T-helper 1 cell (primary cell): ENCODE results near the gene SLC22A5.

Experiments
- DNase-seq, 5 donors: peaks; one replicate each; pipeline ENCODE4 v3.0.0-alpha.2; 2012 to 2020

Gene SLC22A5

DNA sequence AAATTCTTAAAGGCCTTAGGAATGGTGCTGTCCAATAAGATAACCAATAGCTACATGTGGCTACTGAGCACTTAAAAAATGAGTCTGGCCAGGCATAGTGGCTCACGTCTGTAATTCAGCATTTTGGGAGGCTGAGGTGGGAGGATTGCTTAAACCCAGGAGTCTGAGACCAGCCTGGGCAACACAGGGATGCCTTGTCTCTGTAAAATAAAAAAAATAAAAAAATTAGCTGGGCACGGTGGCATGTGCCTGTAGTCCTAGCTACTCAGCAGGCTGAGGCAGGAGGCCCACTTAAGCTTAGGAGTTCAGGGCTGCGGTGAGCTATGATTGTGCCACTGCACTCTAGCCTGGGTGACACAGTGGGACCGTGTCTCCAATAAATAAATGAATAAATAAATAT lies 1.3 kb upstream of the SLC22A5 start:
- DNase-seq, result no peak

DNA sequence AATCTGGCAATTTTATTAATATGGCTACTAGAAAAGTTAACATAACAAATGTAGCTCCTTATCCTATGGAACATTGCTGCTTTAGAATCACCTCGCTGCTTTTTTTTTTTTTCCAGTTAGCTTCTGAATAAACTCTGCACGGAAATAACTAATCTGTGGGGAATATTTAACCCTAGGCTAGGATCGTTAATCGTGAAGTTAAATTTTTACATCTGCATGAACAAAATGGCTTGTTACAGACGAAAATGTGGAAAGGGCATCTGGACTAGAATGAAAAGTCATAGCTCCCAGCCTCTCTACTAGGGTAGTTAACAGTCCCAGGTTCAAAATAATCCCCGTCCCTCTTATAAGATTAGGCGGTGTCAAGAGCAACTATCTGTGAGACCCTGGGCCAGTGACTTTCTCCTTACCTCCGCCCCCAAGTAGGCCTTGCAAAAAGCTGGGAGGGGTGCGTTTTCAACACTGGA lies 470 bp upstream of the SLC22A5 start:
- DNase-seq, result no peak

DNA sequence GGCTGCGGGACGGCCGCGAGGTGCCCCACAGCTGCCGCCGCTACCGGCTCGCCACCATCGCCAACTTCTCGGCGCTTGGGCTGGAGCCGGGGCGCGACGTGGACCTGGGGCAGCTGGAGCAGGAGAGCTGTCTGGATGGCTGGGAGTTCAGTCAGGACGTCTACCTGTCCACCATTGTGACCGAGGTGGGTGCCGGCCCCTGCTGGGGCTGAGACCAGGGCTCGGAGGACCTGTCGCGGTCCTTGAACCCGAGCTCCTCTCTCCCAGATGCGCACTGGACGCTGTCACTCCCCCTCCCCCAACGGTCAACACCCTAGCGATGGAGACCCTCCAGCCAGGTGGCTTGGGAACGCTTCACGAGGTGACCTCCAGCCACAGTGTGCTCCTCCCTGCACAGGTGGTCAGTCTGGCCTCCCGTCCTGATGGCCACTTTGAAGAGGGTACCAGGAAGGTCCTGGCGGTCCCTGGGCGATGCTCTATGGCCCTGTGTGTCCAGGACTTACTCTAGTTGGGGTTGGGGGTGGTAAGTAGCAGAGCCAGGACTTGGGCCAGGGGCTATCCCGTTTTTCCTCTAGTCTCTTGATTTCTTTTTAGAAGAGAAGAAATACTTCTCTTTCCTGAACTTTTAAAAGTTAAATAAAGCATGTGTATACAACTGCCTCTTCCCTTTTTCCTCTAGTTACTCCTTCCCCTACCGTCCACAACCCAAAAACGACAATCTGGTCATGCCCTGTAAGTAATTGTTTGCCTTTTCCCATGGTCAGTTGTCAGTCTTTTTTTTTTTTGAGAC lies 866 bp downstream of the SLC22A5 start:
- no peak for DNase-seq

DNA sequence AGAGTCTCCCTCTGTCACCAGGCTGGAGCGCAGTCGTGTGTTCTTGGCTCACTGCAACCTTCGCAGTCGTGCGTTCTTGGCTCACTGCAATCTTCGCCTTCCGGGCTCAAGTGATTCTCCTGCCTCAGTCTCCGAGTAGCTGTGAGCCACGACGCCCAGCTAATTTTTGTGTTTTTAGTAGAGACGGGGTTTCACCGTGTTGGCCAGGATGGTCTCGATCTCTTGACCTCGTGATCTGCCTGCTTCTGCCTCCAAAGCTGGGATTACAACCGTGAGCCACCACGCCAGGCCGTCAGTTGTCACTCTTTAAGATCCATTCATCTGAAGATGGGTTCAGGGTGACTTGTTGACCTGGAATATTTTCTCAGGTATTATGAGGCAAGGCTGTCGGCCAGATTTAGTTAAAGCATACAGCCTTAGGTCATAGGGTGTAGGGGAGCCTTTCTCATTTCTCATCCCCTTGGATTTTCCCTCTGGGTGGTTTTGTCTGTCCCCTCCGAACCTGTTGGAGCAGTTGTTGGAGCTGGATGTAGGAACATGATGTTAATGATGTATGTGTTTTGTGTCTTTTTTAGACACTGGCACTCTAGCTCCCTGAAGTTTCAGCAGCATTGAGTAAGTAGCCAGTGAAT lies 1.6 kb downstream of the SLC22A5 start:
- DNase-seq, result no peak

DNA sequence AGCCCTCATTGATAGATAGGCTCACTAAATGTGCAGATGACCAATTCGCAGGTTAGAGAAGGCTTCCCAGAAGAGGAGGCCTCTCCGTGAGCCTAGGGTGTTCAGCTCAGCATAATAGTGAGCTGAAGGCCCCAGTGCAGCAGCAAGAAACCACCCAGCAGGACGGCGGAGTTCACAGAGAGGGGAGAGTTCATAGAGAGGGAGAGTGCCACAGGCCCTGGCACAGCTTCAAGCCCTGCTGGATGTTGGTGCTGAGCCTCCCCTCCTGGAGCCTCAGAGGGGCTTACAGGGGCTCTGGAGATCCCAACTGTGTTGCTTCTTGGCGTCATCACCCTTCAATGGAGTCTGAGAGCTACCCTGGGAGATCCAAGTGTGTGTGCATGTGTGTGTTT lies 2.1 kb downstream of the SLC22A5 start:
- DNase-seq, result no peak

DNA sequence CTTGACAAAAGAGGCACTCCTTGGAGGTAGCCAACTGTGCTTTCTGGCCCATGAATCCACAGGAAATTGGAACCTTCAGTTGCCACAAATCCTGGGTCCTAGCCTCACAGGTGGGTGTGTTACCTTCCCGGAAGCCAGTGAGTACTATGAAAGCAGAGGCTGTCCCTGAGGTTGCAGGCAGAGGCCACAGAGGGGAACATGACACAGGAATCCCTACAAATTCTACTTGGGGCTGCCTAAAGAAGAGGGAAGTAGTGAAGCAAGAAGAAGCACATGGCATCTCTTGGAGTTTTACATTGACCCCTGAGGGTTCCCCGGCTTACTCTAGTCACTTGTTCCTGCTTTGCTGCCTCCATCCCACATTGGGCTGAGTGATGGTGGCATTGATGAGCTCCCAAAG lies 2.6 kb downstream of the SLC22A5 start:
- no peak for DNase-seq

DNA sequence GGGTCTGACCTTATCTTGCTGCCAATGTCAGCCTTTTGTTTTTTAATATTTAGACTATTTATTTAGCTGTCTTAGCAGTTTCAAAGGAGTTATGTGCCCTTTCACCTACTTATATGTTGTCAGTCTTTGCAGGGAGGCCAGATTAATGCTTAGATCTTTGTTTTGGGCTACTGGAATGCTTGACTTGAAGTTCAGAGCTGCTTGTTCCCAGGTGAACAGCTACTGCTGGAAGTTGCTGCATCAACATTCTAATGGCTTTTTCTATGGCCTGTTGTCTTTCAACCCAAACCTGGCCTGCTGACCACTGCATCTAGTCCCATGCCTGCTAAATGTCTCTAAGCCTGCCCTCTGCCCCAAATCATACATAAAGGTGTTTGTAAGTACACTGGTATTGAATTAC lies 3.0 kb downstream of the SLC22A5 start:
- DNase-seq, result no peak

DNA sequence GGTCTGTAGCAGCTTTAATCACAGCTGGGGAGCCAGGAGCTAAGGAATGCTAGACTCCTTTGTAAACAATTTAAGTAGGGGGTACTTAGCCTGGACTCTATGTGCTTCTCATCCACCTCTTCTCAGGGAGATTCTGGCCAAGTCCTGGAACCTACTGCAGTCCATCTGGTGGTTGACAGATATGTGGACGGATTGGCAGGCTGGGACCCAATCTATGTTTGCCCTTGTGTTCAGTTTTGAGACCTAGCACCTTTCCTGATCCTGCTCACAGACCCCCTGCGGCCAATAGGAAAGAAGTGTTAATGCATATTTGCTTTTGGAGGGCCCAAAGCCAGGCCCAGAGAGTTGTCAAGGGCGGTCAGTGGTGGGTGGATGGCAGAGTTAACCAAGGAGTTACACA lies 6.4 kb downstream of the SLC22A5 start:
- no peak for DNase-seq

DNA sequence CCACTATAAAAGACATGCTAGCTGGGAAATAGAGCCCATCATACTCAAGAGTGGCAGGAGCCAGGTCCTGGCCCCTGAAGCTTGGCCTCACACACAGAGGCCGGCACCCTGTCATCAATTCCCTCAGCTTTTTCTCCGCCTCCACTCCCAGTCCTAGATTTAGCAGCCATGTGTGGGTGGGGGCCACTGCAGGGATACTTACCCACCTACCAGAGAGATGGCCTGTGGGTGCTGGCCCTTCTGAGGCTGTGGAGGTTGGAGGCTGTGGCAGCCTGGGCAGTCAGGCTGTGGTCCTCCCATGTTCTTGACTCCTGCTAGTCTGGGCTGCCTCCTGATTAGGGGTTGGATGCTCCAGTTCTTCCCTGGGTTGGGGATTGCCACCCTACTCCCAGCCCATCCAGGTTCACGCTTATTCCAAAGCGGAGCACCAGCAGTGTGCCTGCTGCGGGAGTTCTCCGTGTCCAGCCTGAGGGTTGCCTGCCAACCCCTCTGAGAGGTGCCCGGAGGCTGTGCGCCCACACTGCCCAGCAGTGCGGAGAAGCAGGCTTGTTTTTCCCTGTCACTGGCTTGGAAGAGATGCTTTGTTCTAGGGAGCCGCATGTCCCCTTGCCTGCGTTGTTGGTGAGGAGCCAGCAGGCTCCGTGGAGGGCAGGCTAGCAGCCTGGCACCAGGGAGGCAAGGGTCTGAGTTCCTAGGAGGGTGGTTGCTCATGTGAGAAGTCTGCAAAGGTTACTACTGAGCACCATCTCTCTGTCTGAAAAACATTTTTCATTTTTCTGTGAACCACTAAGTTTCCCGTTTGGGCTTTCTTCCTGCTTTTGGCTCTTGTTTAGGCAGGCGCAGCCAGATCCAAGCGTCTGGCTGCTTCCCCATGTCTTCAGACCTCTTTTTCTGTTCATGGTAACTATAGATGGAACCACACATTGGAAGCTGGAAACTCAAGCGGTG lies 7.5 kb downstream of the SLC22A5 start:
- no peak for DNase-seq

DNA sequence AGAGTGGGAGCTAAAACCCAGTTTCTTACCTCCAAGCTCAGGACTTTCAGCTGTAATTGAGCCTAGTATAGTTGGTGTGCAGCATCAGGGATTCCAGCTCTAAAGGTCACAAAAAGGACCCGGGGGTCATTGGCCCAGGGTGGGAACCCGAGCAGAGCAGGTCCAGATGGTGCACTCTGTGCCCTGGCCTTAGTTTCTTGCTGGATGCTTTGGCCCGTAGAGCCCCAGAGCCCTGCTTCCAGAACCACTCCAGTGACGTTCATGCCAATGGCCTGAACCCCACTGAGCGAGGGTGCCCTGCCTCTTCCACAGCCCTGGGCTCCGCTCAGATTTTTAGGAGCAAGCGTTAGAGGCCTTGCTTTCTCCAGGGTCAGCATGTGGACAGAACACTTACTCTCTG lies 8.2 kb downstream of the SLC22A5 start:
- DNase-seq, result no peak

DNA sequence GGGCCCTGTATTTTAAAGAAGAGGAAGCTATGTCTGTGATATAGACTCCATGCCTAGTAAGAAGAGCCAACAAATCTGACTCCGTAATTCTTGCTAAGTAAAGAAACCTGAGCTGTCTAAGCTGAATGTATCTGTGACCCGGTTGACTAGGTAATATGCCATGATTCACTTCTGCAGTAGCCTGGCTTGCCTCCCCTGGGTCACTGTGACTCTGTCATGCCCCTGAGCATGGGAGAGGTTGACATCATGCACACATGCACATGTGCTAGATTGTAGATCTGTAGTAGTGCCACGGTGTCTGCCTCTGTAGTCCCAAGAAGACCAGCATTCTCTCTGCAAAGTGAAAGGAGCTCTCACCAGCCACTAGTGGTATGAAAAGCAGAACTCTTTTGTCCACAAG lies 9.1 kb downstream of the SLC22A5 start:
- no peak for DNase-seq

DNA sequence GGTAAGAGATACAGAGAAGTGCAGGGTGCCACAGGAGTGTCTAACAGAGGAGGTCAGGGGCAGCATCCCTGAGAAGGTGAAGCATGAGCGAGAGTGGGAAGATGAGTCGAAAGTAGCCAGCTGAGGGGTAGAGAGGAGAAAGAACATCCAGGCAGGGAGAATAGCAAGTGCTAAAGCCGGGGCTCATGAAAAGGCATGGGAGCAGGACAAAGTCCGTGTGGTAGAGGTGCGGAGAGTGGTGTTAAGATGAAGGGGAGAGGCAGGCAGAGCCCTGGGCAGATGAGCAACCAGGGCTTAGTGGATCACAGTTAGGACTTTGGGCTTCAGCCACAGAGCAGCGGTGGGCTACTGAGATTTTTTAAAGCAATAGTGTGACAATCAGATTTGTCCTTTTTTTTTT lies 10.5 kb downstream of the SLC22A5 start:
- DNase-seq, result no peak

DNA sequence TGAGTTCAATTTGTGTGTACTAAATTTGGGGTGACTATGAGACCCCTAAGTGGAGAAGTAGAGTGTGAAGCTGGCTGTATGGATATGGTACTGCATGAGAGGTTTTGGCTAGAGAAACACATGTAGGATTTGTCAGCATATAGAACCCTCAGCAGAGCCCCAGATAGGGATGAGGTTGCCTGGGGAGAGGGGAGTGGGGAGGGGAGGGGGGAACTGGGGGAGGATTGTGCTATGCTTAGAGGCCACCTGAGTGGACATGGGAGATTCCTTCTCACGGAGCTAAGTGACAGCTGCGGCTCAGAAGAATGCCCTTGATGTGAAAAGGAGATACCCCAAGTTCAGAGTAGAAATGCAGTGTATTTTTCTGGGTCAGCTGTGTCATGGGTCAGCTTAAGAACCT lies 11.2 kb downstream of the SLC22A5 start:
- DNase-seq, result no peak

DNA sequence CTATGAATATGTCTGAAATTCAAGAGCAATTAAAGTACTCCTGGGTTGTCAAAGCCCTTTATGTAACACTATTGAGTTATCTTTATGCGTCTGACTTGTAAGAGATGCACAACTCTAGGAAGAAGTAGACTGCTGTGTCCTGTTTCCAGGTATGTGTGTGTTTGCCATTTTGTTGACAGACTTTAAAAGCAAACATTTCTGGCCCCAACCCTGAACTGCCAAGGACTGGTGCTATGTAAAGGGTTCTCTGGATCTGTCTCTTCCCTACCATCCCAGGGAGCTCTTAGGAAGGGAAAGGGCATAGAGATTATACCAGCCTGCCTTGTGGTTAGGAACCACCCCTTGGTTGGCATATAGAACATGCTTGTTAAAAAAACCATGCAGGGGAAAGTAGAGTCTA lies 12.1 kb downstream of the SLC22A5 start:
- no peak for DNase-seq

DNA sequence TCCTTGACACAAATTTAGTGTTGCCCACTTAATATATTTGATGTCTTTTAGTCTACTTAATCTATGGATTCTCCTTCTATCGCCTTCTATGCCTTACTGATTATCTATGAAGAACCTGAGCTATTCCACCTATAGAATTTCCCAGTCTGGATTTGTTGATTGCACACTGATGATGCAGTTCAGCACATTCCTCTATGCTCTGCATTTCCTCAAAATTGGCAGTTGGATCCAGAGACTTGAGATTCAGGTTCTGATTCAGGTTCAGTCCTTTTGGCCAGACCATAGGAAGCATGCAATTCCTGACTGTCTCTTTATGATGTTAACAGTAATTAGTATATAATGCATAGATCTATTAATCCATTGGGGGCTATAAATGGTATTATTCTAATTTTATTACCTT lies 13.8 kb downstream of the SLC22A5 start:
- DNase-seq, result no peak

DNA sequence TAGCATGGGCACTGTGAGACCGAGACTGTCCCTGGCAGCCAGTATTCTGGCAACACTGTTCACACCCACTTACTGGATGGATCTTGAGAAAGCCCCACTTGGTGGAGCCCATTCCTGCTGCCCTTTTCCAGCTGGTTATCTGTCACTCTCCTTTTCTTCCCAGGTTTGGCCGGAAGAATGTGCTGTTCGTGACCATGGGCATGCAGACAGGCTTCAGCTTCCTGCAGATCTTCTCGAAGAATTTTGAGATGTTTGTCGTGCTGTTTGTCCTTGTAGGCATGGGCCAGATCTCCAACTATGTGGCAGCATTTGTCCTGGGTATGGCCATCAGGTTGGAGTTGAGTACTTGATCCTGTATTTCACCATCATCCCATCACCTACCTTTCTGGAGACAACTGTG lies 14.5 kb downstream of the SLC22A5 start:
- no peak for DNase-seq

DNA sequence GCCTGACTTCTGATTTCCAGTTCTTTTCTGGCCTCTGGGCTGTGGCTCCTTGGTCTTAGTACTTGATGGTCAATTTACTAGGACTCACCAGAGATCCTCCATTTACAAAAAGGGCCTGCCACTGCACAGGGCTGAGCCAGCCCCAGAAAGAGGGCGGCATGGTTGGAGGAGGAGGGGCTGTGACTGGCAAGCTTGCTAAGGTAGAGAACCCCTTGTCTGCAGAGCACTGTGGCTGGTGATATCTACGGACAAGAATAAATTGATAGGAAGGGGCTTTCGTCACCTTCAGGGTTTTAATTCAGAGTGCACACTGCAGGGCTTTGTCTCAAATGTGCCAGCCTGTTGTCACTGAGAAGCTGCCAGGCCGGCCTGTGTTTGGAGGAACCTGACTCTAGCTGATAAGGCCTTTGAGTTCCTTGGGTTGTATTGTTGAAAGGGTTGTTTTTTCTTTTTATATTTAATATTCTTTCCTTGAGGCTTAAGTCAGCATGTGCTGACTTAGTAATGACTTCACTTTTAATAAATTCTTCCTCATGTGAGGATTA lies 15.1 kb downstream of the SLC22A5 start:
- DNase-seq, result no peak

DNA sequence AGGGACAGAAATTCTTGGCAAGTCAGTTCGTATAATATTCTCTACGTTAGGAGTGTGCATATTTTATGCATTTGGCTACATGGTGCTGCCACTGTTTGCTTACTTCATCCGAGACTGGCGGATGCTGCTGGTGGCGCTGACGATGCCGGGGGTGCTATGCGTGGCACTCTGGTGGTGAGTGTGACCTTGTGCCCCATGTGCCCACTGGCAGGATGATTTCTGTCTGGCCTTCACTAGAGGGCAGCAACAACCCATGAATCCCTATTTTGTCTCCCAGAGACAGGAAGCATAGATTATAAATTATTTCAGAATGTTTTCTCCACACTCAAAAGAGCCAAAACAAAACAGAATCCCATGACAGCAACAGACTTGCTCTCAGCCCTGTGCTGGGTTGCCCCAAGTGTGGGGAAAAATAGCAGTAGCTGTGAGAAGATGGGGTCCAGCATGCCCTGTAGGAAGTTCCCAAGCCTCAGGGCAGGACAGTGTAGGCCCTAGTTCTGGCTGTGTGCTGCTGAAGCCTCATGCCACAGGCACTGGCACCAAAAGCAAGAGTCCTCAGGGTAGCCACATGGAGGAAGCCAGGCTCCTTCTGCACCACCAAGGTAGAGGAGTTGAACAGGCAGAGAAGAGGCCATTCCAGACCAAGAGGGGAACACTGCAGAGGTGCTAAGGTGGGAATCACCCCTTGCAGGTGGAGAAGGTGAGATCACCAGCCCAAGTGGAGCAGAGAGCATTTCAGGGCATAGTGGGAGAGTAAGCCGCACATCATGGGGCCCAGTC lies 16.0 kb downstream of the SLC22A5 start:
- DNase-seq, result peak in 4 of 5 donors; percentile 41 to 78 (median 50)

DNA sequence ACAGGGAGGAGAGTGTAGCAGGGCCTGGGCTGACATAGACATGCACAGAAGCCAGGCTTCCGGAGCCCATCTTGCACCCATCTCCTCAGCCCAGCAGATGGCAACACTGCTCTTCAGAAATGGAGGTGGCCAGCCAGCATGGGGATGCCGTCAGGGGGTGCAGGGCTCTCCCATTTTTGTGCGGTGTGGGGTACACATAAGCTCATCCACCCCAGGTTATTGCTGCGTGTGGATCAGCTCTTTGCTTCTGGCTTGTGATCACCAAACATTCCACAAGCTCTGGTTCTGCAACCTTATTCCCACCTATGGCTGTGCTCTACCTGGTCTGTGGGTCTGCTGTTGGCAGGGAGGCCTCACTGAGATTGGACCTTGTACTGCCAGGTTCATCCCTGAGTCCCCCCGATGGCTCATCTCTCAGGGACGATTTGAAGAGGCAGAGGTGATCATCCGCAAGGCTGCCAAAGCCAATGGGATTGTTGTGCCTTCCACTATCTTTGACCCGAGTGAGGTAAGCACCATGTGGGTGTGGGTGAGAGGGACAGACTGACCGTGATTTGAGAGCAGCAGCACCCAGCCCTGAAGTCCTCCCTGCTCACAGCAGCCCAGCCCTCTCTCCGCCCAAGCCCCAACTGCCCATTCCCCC lies 17.3 kb downstream of the SLC22A5 start:
- peak; percentile 51 to 81 (median 65) for DNase-seq

DNA sequence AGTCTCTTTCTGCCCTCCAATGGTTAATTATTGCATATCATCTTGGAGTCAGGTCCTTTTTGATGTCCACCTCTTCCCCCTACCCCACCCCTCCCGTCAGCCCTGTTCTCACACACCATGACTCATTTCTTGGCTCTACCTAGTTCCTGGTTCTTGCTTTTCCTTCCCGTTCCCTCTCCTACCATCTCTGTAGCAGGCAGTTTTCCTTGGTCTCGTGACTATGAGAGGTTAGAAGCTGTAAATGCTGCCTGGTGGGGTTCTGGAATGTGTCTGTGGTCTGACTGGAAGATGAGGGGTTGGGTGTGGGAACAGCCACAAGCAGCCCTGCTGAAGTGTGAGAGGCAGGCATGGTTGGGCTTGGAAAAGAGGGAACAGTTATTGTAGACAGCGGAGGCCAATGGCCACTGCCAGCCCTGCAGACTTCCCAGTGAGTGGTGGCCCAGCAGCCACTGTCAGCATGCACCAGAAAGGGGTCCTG lies 18.2 kb downstream of the SLC22A5 start:
- no peak for DNase-seq

DNA sequence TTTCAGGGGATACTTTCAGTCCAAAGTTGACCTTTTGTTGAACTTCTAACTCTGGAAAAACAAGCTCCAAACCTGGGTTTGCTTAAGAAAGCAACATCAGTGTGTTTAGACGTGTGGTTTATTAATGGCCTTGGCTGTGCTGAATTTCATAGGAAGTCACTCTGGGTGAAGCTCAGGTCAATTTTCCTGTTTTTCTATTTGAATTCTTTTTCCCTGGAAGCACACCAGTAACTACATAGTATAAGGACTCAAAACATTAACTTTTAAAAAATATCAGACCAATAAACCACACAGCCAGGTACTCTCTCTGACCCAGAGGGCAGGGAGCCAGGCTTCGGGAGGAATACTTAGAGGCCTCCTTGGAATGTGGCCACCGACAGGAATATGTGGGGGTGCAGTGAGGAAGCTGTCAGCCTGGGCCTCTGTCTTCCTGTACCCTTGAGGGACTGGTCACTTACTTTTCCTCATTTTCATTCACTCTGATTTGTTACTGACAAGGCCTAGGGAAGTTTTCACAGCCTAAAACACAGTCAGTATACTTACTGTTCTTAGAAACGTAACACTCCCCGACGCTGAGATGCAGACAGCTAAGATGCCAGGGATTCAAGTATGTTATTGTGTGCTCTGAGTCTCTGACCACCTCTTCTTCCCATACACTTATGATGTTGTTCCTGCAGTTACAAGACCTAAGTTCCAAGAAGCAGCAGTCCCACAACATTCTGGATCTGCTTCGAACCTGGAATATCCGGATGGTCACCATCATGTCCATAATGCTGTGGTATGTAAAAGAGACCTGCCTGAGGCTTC lies 18.9 kb downstream of the SLC22A5 start:
- no peak for DNase-seq
